Esophagus squamous epithelium (tissue), 5 donors: ENCODE data around the gene MXRA5. TPM values are rescaled to one million over a fixed set of nuclear protein-coding genes. Genes with fewer than 3 reads are reported as not detected.
"Not testable (repeated sequence)": the region's sequence is repeated elsewhere in the genome, so short reads cannot be mapped to it uniquely, and the experiment has no call there.

Experiments
- DNase-seq: peaks from one replicate; lab custom pipeline; 2025; lab: John Stamatoyannopoulos, UW
- H3K27ac ChIP-seq, 4 donors: fragments of 200-600 bp; sonication (generic); one replicate each; pipeline ENCODE4 v1.5.1; 2016 to 2019; ENCODE audit warnings: mild to moderate bottlenecking in 1 of 4
- H3K27me3 ChIP-seq, 4 donors: fragments of 200-600 bp; sonication (generic); 1 replicate in 3 of 4; 2 replicates in 1 of 4; pipeline versions ENCODE4 v1.5.1 to v1.6.0; 2017 to 2021; ENCODE audit warnings: antibody characterized with exemption in 1 of 4
- H3K36me3 ChIP-seq, 3 donors: fragments of 200-600 bp; sonication (generic); one replicate each; pipeline ENCODE4 v1.5.1; 2016 to 2019
- H3K4me1 ChIP-seq, 3 donors: fragments of 200-600 bp; sonication (generic); one replicate each; pipeline ENCODE4 v1.5.1; 2017 to 2019
- H3K4me3 ChIP-seq, 4 donors: fragments of 200-600 bp; sonication (generic); 1 replicate in 3 of 4; 2 replicates in 1 of 4; pipeline ENCODE4 v1.5.1; 2016 to 2019; ENCODE audit warnings: mild to moderate bottlenecking in 2 of 4, moderate library complexity in 1 of 4
- H3K9me3 ChIP-seq, 3 donors: fragments of 200-600 bp; sonication (generic); one replicate each; pipeline ENCODE4 v1.5.1; 2016 to 2019
- POLR2A ChIP-seq, 4 donors: fragments of 450-650 bp; IDR thresholded peaks; one replicate each; pipeline ENCODE4 v1.6.1; 2017; ENCODE audit warnings: antibody characterized with exemption in 4 of 4, mild to moderate bottlenecking in 4 of 4, moderate library complexity in 3 of 4
- WGBS, 2 donors: methylation state at CpG; one replicate each; pipeline ENCODE4 v1.1.5; 2018; 5-methylcytosine and 5-hydroxymethylcytosine counted together
- intact Hi-C: fragments of 100-400 bp; cut with DNase I; formaldehyde crosslinking; loops from one replicate; pipeline ENCODE4 v1.15.0; 2022
- total RNA-seq, 4 donors: library from RNA; depleted of rRNA; stranded (reverse); fragments of >200 nt; gene quantifications; one replicate each; pipeline ENCODE4 v1.1.0, GENCODE V29; 2016
- TF ChIP-seq, protein P1 (sequence below), 6 experiments: fragments of 450-650 bp in 4 of 6; fragments of 200-600 bp in 2 of 6; sonication (generic) in 2 of 6; IDR thresholded peaks; one replicate each; pipeline ENCODE4 v1.5.1; 2016 to 2019; ENCODE audit warnings: antibody characterized with exemption in 6 of 6, mild to moderate bottlenecking in 4 of 6, moderate library complexity in 4 of 6
- donor health status: DM: yes; HTN: yes; CAD: no.

Gene MXRA5
- total RNA-seq, 4 donors from 2014 or later, result 4.3 to 9.9 (median 6.4) TPM

DNA sequence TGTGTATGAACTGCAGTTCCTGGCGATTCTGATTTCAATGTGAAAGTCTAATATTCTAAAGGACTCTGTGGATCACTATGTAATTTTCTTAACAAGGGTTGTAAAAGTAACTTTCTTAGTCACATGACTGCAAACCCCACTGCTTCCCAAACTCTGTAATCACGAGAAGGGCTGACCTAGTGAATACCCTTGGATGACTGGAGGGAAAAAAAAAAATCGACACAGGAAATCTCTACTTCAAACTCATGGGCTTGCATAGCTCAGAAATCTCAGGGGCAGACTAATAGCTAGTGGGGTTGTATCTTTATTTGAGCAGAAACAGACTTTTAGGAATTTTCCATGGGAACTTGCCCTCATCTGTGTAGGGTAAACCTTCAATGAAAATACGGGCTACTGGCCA lies 4.8 kb upstream of the MXRA5 start:
- peaks cover 3 to 15% (median 5%) of the 10 kb centered on the region in 3 donors for H3K4me1 ChIP-seq

DNA sequence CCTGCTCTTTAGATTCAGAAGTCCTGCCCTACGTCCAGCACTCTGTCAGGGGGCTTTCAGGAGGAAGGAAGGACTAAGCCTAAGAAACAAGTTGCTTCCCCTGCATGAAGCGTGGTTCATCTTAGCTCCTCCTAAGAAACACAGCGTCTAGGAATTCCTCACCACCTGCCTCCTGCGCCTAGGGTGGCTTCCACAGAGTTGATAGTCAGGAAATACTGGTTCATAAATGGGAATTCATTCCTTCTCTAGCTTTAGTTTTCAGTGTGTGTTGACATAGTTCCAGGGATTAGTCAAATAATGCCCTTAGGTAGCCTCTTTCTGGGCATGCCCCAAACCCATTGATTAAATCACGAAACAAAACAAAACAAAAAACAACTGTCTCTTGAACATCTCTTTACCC lies 1.7 kb upstream of the MXRA5 start:
- WGBS, 2 donors, result 53 to 60% methylated on average over 3 to 5 of the region's 5 CpGs
- H3K27me3 ChIP-seq, result peaks cover 0 to 16% (median 6%) of the 10 kb centered on the region in 4 donors
- H3K4me3 ChIP-seq, result no peak overlapping the region
- no peak for DNase-seq
- H3K4me1 ChIP-seq, result peaks cover 7 to 21% (median 9%) of the 10 kb centered on the region in 3 donors
- TF ChIP-seq, protein P1, sequence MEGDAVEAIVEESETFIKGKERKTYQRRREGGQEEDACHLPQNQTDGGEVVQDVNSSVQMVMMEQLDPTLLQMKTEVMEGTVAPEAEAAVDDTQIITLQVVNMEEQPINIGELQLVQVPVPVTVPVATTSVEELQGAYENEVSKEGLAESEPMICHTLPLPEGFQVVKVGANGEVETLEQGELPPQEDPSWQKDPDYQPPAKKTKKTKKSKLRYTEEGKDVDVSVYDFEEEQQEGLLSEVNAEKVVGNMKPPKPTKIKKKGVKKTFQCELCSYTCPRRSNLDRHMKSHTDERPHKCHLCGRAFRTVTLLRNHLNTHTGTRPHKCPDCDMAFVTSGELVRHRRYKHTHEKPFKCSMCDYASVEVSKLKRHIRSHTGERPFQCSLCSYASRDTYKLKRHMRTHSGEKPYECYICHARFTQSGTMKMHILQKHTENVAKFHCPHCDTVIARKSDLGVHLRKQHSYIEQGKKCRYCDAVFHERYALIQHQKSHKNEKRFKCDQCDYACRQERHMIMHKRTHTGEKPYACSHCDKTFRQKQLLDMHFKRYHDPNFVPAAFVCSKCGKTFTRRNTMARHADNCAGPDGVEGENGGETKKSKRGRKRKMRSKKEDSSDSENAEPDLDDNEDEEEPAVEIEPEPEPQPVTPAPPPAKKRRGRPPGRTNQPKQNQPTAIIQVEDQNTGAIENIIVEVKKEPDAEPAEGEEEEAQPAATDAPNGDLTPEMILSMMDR (IDR thresholded peaks at IDR 0.05), result no peak
- no peak for TF ChIP-seq POLR2A (IDR thresholded peaks at IDR 0.05)
- H3K27ac ChIP-seq, result no peak overlapping the region
- no peaks in the 10 kb centered on the region for H3K36me3 ChIP-seq
- no peaks in the 10 kb centered on the region for H3K9me3 ChIP-seq
- intact Hi-C loops, result no loop called here

More for the DNA sequence above, 4.8 kb upstream of the MXRA5 start:
- H3K4me3 ChIP-seq, result no peak overlapping the region
- no peak for DNase-seq
- H3K27me3 ChIP-seq, result peaks cover 0 to 6% (median 0%) of the 10 kb centered on the region in 4 donors
- intact Hi-C loops, result no loop called here
- WGBS, 2 donors, result 50 to 81% methylated on average over 3 to 4 of the region's 4 CpGs
- TF ChIP-seq, protein P1 (IDR thresholded peaks at IDR 0.05), result no peak
- TF ChIP-seq POLR2A (IDR thresholded peaks at IDR 0.05), result no peak
- H3K9me3 ChIP-seq, result no peaks in the 10 kb centered on the region
- H3K27ac ChIP-seq, result no peak overlapping the region
- no peaks in the 10 kb centered on the region for H3K36me3 ChIP-seq

DNA sequence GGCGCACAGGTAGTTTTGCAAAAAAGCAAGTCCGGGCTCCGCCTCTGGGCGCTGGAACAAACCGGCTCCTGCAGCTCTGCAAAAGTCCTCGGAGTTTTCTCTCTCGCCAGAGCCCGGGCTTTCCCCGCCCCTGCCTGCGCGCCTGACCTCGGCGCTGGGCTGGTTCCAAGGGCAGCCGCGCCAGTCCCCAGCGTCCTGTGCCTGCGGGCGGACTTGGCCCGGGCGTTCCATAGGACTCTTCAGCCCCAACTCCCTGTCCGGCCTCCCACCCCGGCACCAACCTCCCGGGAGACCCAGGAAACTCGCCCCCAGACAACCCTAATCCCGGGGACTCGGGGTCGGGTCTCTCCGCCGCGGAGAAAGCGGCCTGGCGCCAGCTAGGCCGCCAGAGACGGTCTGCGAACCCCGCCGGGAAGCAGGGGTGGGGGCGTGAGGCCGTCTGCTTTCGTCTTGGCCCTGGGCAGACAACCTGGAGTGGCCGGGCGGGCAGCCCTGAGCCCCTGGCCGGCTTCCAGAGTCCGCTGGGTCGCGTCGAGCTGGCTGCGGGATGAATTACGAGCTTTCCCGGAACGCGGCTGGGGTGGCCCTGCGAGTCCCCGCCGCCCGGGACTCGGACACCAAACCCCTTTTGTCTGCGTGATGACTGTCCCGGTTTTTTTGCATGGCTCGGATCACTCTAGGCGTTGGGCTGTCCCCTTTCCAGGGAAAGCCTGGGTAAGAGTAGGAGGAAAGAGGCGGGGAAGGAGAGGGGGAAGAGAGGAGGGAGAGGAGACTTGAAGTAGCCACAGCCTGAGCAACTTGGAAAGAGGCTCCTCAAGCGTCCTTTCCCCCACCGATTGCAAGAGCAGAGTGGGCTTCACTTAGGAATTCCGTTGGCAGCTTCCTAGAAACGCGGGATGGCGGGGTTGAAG lies 916 bp downstream of the MXRA5 start:
- Histone ChIP-seq H3K27me3 (peaks cover 0 to 16% (median 6%) of the 10 kb centered on the region in 4 donors), H3K9me3 (no peaks in the 10 kb centered on the region), H3K36me3 (no peaks in the 10 kb centered on the region), H3K4me3 (peak overlapping the region; percentile 40 to 61 (median 53)), H3K4me1 (peaks cover 7 to 21% (median 9%) of the 10 kb centered on the region in 3 donors), H3K27ac (peak overlapping the region; percentile 33 to 83 (median 77))
- no peak for DNase-seq
- intact Hi-C loops, result no loop called here
- TF ChIP-seq, protein P1 (IDR thresholded peaks at IDR 0.05), result no peak
- TF ChIP-seq POLR2A (IDR thresholded peaks at IDR 0.05), result no peak
- 10% methylated on average over 21 of the region's 68 CpGs; no CpG with 5 or more reads in 1 of the 2 donors for WGBS, 2 donors

DNA sequence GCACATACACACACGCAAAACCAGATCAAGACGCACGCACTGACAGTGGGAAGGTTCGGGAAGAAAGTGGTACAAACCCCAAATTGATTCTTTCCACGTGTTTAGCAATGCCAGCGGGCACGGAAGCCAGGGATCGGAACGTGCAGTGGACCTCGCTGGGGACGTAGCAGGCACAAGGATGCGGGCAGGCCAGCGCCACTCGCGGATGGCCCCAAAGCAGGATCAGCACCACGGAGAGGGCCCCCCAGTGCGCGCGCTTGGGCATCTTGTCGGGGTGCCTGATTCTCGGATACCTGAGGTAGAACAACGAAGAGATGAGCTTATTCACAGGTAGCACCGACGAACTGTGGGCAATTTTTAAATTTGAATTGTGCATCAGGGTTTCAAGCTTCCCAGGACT lies 2.9 kb downstream of the MXRA5 start:
- H3K4me3 ChIP-seq, H3K36me3 ChIP-seq, DNase-seq, H3K9me3 ChIP-seq, intact Hi-C loops, H3K27ac ChIP-seq: not testable (repeated sequence)
- Histone ChIP-seq H3K27me3 (peaks cover 0 to 16% (median 6%) of the 10 kb centered on the region in 4 donors), H3K4me1 (peaks cover 7 to 21% (median 9%) of the 10 kb centered on the region in 3 donors)
- WGBS, 2 donors, result 63% methylated on average over 17 of the region's 24 CpGs; no CpG with 5 or more reads in 1 of the 2 donors

DNA sequence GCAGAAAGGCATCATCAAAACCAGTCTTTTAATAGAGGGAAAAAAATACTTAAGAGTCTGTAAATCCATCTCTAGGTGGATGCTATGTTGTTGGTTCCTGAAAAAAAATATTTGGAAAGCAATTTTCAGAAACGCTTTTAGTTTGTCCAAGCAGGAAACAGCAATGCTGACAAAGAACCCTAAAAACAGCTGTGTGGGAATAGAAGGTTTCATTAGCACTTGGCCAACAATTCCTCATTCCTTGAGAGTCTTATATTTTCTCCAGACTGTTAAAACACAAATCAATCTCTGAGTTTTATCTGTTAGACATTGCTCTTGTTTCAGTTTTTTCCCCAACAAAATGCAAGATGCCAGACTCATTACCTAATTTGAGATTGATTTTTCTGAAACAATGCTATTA lies 6.4 kb downstream of the MXRA5 start:
- no peak overlapping the region for H3K4me3 ChIP-seq
- WGBS, 2 donors, result 58 to 71% methylated on average over 1 of the region's 1 CpG
- TF ChIP-seq, protein P1 (IDR thresholded peaks at IDR 0.05), result no peak
- TF ChIP-seq POLR2A (IDR thresholded peaks at IDR 0.05), result no peak
- no peak for DNase-seq
- intact Hi-C loops, result no loop called here
- no peaks in the 10 kb centered on the region for H3K9me3 ChIP-seq
- peaks cover 0 to 3% (median 0%) of the 10 kb centered on the region in 3 donors for H3K4me1 ChIP-seq
- H3K36me3 ChIP-seq, result no peaks in the 10 kb centered on the region
- no peak overlapping the region for H3K27ac ChIP-seq
- H3K27me3 ChIP-seq, result peaks cover 0 to under 1% (median 0%) of the 10 kb centered on the region in 4 donors
